ENCODE data around the gene CDC42SE2.
"Not testable (repeated sequence)": the region's sequence is repeated elsewhere in the genome, so short reads cannot be mapped to it uniquely, and the experiment has no call there.

CDC42SE2 gene

DNA sequence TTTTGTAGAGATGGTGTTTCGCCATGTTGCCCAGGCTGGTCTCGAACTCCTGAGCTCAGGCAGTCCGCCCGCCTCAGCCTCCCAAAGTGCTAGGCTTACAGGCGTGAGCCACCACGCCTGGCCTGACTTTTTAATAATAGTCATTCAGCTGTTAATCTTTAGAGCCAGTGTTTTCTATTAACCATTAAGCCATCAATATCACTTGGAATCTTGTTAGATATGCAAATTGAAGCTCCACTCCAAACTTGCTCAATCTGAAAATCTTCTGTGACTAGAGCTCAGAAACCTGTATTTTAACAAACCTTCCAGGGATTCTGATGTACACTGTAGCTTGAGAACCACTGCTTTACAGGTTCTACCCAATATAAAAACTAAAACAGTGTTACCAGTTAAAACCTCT lies 113.5 kb downstream of the CDC42SE2 start:
- Histone ChIP-seq H3K4me2 (ENCODE audit: low read length) (no peak overlapping the region), H3K27ac (no peak overlapping the region), H3K36me3 (ENCODE audit: control insufficient read depth, insufficient read depth, low read length) (no peaks in the 10 kb centered on the region), H2AFZ (no peak overlapping the region), H3K9me3 (ENCODE audit: control insufficient read depth, low read length) (no peaks in the 10 kb centered on the region), H3K4me3 (ENCODE audit: low read depth, low read length) (no peak overlapping the region), H3K79me2 (no peaks in the 10 kb centered on the region), H3K27me3 (ENCODE audit: control insufficient read depth, insufficient read depth, low read length) (no peaks in the 10 kb centered on the region), H3K9ac (no peak overlapping the region), H3K4me1 (peaks cover 14% of the 10 kb centered on the region)
- TF ChIP-seq, protein P1, sequence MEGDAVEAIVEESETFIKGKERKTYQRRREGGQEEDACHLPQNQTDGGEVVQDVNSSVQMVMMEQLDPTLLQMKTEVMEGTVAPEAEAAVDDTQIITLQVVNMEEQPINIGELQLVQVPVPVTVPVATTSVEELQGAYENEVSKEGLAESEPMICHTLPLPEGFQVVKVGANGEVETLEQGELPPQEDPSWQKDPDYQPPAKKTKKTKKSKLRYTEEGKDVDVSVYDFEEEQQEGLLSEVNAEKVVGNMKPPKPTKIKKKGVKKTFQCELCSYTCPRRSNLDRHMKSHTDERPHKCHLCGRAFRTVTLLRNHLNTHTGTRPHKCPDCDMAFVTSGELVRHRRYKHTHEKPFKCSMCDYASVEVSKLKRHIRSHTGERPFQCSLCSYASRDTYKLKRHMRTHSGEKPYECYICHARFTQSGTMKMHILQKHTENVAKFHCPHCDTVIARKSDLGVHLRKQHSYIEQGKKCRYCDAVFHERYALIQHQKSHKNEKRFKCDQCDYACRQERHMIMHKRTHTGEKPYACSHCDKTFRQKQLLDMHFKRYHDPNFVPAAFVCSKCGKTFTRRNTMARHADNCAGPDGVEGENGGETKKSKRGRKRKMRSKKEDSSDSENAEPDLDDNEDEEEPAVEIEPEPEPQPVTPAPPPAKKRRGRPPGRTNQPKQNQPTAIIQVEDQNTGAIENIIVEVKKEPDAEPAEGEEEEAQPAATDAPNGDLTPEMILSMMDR (IDR thresholded peaks at IDR 0.05): no peak

DNA sequence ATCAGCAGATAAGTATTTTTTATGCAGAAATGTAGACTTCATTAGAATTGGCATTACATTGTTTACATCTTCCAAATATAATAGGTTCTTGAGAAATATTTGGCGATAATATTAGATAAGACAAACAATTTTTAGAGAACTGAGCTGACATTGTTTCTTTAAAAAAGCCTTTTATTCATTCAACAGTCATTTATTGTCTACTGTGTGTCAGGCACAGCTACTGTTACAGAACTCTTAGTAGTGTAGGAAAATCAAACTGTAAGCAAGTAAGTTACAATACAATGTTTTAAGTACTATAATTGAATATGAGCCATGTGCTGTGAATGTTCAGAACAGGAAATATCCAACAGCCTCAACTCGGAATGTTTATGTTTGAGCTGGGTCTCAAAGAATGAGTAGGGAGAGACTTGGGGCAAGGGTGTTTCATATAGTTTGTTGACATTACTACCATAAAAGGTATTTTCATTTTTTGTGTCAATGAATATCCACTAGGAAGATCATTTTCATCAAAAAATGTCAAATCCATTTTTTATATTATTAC lies 114.0 kb downstream of the CDC42SE2 start:
- no peak overlapping the region for H2AFZ ChIP-seq
- no peak overlapping the region for H3K27ac ChIP-seq
- H3K9ac ChIP-seq: no peak overlapping the region
- no peaks in the 10 kb centered on the region for H3K79me2 ChIP-seq
- H3K36me3 ChIP-seq (ENCODE audit: control insufficient read depth, insufficient read depth, low read length): no peaks in the 10 kb centered on the region
- TF ChIP-seq, protein P1 (IDR thresholded peaks at IDR 0.05): no peak
- no peak overlapping the region for H3K4me2 ChIP-seq (ENCODE audit: low read length)
- peaks cover 19% of the 10 kb centered on the region for H3K4me1 ChIP-seq
- no peaks in the 10 kb centered on the region for H3K27me3 ChIP-seq (ENCODE audit: control insufficient read depth, insufficient read depth, low read length)
- no peak overlapping the region for H3K4me3 ChIP-seq (ENCODE audit: low read depth, low read length)
- no peaks in the 10 kb centered on the region for H3K9me3 ChIP-seq (ENCODE audit: control insufficient read depth, low read length)

DNA sequence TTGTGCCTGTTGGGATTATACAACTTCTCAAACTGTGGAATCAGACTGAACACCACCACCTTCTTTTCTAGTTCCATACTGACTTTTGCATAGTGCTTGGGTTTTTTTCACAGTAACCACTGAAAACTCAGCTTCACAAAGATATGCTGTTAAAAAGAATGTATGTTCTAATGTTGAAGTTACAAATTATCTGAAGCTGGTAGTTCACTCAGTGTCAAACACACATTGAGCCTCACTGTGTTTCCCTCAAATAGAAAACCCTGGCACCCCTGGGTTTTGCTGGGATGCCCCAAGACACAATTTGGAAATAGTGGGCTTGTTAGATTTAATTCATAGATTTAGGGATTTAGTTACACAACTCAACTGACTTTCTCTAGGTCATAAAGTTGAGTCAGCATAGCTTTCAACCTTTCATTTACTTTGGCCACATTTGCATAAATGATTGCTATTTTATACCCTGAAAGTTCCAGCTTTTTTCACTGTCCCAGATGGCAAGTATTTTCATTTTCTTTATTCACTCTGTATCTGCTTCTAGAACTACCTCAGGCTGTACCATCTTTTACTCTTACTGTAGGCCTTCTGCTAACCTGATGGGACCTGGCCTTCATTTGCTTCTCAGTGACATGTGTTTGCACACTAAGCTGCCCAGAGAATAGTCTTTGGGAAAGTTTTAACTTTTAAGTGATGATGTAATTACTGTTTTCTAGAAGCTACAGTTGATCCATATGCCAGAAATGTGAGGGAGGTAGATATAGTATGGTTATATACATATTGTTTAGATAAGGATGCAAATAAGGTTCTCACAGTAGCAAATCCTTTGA lies 115.1 kb downstream of the CDC42SE2 start:
- Histone ChIP-seq H3K9ac (no peak overlapping the region), H3K79me2 (no peaks in the 10 kb centered on the region), H3K4me1 (peaks cover 24% of the 10 kb centered on the region), H2AFZ (no peak overlapping the region), H3K27ac (peak overlapping the region; percentile 67), H3K27me3 (ENCODE audit: control insufficient read depth, insufficient read depth, low read length) (no peaks in the 10 kb centered on the region), H3K9me3 (ENCODE audit: control insufficient read depth, low read length) (no peaks in the 10 kb centered on the region), H3K36me3 (ENCODE audit: control insufficient read depth, insufficient read depth, low read length) (no peaks in the 10 kb centered on the region), H3K4me3 (ENCODE audit: low read depth, low read length) (no peak overlapping the region), H3K4me2 (ENCODE audit: low read length) (no peak overlapping the region)
- TF ChIP-seq, protein P1 (IDR thresholded peaks at IDR 0.05): no peak

DNA sequence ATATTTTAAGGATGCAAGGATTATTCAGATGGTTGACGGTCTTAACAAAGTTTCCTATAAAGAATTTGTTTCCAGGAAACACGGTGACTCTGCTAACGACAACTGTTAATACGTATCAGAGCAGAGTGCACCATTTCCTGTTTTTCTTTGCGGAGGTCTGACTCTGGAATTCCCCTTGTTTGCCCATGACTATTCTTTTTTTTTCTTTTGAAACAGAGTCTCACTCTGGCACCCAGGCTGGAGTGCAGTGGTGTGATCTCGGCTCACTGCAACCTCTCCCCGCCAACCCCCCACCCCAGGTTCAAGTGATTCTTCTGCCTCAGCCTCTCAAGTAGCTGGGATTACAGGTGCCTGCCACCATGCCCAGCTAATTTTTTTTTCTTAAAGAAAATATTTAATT lies 115.9 kb downstream of the CDC42SE2 start:
- no peak overlapping the region for H3K9ac ChIP-seq
- H3K79me2 ChIP-seq: no peaks in the 10 kb centered on the region
- H3K9me3 ChIP-seq (ENCODE audit: control insufficient read depth, low read length): no peaks in the 10 kb centered on the region
- H3K36me3 ChIP-seq (ENCODE audit: control insufficient read depth, insufficient read depth, low read length): no peaks in the 10 kb centered on the region
- TF ChIP-seq, protein P1 (IDR thresholded peaks at IDR 0.05): no peak
- H3K27ac ChIP-seq: peak overlapping the region; percentile 67
- no peak overlapping the region for H3K4me3 ChIP-seq (ENCODE audit: low read depth, low read length)
- H3K4me1 ChIP-seq: peaks cover 29% of the 10 kb centered on the region
- no peak overlapping the region for H2AFZ ChIP-seq
- no peak overlapping the region for H3K4me2 ChIP-seq (ENCODE audit: low read length)
- H3K27me3 ChIP-seq (ENCODE audit: control insufficient read depth, insufficient read depth, low read length): no peaks in the 10 kb centered on the region

DNA sequence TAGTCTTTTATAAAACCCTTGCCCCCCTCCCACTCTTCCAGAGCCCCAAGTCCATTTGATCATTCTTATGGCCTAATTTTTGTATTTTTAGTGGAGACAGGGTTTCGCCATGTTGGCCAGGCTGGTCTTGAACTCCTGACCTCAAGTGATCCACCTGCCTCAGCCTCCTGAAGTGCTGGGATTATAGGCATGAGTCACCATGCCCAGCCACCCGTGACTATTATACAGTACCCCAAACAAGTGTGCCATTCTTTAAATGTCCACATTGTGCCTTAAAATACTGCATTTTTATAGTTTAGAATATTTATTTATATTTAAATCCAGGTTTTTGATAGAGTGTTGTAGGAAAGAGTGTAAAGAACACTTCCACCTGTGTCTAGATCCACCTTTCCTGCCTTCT lies 116.4 kb downstream of the CDC42SE2 start:
- not testable (repeated sequence) for H3K27me3 ChIP-seq (ENCODE audit: control insufficient read depth, insufficient read depth, low read length); H3K4me3 ChIP-seq (ENCODE audit: low read depth, low read length); H2AFZ ChIP-seq; H3K4me2 ChIP-seq (ENCODE audit: low read length); H3K9me3 ChIP-seq (ENCODE audit: control insufficient read depth, low read length); H3K9ac ChIP-seq; H3K36me3 ChIP-seq (ENCODE audit: control insufficient read depth, insufficient read depth, low read length); H3K79me2 ChIP-seq
- Histone ChIP-seq H3K4me1 (peaks cover 30% of the 10 kb centered on the region), H3K27ac (peak overlapping the region; percentile 43)
